DOHH2 (cell line): ENCODE results near the gene TMEFF2.

Source experiments
- CTCF ChIP-seq: fragments of 200-600 bp; sonication (generic); IDR thresholded peaks from one replicate; pipeline ENCODE4 v1.5.1; 2014; ENCODE audit warnings: antibody characterized with exemption, mild to moderate bottlenecking, low read depth, low read length; ENCODE audit not compliant: poor library complexity, severe bottlenecking
- EZH2phosphoT487 ChIP-seq: fragments of 200-600 bp; sonication (generic); IDR thresholded peaks from 2 replicates; pipeline ENCODE4 v1.6.1; 2017; ENCODE audit warnings: borderline replicate concordance, mild to moderate bottlenecking, antibody characterized with exemption, low read length, moderate library complexity, mixed read lengths

DNA sequence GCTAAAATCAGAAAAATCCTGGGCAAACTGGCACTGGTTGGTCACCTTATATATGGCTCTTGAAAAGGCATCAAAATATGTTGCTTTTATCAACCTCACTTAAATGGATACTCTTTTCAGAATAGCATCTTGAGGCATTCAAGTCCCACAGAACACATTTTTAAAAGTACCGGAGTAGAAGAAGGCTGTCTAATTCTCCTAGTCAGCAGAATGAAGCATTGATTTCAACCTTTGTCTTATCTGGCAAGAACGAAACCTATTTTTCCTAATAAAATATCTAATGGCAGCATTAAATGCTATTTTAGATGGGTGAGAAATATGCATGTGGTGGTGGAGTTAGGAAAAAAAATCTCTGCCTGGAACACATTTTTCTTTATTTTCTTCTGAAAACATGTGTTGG is 27.8 kb downstream of the TMEFF2 start:
- TF ChIP-seq CTCF, result no peak
- TF ChIP-seq EZH2phosphoT487, result no peak
